ENCODE data around the gene FHDC1.

FHDC1 gene

GRCh38 chr4:152998861-152999260 is 62.7 kb downstream of the FHDC1 start:
- no peak for TF ChIP-seq CTCF (IDR thresholded peaks at IDR 0.05; ENCODE audit: insufficient read depth, low read length, poor library complexity, severe bottlenecking)
- no peak for DNase-seq (ENCODE audit: extremely low read depth, insufficient read length)
- Histone ChIP-seq H3K4me3 (replicated peaks; ENCODE audit: low read depth, low read length) (no peak overlapping the region), H3K27me3 (replicated peaks; ENCODE audit: control insufficient read depth, insufficient read depth, low read length) (no peaks in the 10 kb centered on the region; the same call in 1 of the 2 replicates), H3K36me3 (ENCODE audit: control insufficient read depth, insufficient read depth, low read length) (no peaks in the 10 kb centered on the region)

- no peak for TF ChIP-seq CTCF (IDR thresholded peaks at IDR 0.05; ENCODE audit: insufficient read depth, low read length, poor library complexity, severe bottlenecking)
- H3K27me3 ChIP-seq (replicated peaks; ENCODE audit: control insufficient read depth, insufficient read depth, low read length): no peaks in the 10 kb centered on the region; the same call in 1 of the 2 replicates
- H3K36me3 ChIP-seq (ENCODE audit: control insufficient read depth, insufficient read depth, low read length): no peaks in the 10 kb centered on the region
- no peak for DNase-seq (ENCODE audit: extremely low read depth, insufficient read length)
- H3K4me3 ChIP-seq (replicated peaks; ENCODE audit: low read depth, low read length): no peak overlapping the region
These were observed 63.4 kb downstream of the FHDC1 start for GRCh38 chr4:152999346-153000075.

GRCh38 chr4:153000076-153000420 is 63.9 kb downstream of the FHDC1 start:
- H3K27me3 ChIP-seq (replicated peaks; ENCODE audit: control insufficient read depth, insufficient read depth, low read length): no peaks in the 10 kb centered on the region; the same call in 1 of the 2 replicates
- DNase-seq (ENCODE audit: extremely low read depth, insufficient read length): no peak
- H3K4me3 ChIP-seq (replicated peaks; ENCODE audit: low read depth, low read length): no peak overlapping the region
- no peak for TF ChIP-seq CTCF (IDR thresholded peaks at IDR 0.05; ENCODE audit: insufficient read depth, low read length, poor library complexity, severe bottlenecking)
- H3K36me3 ChIP-seq (ENCODE audit: control insufficient read depth, insufficient read depth, low read length): no peaks in the 10 kb centered on the region

- Histone ChIP-seq H3K4me3 (replicated peaks; ENCODE audit: low read depth, low read length) (no peak overlapping the region), H3K36me3 (ENCODE audit: control insufficient read depth, insufficient read depth, low read length) (no peaks in the 10 kb centered on the region), H3K27me3 (replicated peaks; ENCODE audit: control insufficient read depth, insufficient read depth, low read length) (no peaks in the 10 kb centered on the region; the same call in 1 of the 2 replicates)
- no peak for DNase-seq (ENCODE audit: extremely low read depth, insufficient read length)
- TF ChIP-seq CTCF (IDR thresholded peaks at IDR 0.05; ENCODE audit: insufficient read depth, low read length, poor library complexity, severe bottlenecking): no peak
These were observed 65.5 kb downstream of the FHDC1 start for GRCh38 chr4:153001626-153002025.

GRCh38 chr4:153002110-153002509 is 66.0 kb downstream of the FHDC1 start:
- no peak for DNase-seq (ENCODE audit: extremely low read depth, insufficient read length)
- Histone ChIP-seq H3K4me3 (replicated peaks; ENCODE audit: low read depth, low read length) (no peak overlapping the region), H3K36me3 (ENCODE audit: control insufficient read depth, insufficient read depth, low read length) (no peaks in the 10 kb centered on the region), H3K27me3 (replicated peaks; ENCODE audit: control insufficient read depth, insufficient read depth, low read length) (no peaks in the 10 kb centered on the region; the same call in 1 of the 2 replicates)
- no peak for TF ChIP-seq CTCF (IDR thresholded peaks at IDR 0.05; ENCODE audit: insufficient read depth, low read length, poor library complexity, severe bottlenecking)

Data from GM06990 (cell line).